ENCODE measurements around the gene CNOT6L. TPM values are rescaled to one million over a fixed set of nuclear protein-coding genes. Genes with fewer than 3 reads are reported as not detected.

The CNOT6L gene
- total RNA-seq, 1 experiment from 2014 or later: 29.4 TPM

DNA sequence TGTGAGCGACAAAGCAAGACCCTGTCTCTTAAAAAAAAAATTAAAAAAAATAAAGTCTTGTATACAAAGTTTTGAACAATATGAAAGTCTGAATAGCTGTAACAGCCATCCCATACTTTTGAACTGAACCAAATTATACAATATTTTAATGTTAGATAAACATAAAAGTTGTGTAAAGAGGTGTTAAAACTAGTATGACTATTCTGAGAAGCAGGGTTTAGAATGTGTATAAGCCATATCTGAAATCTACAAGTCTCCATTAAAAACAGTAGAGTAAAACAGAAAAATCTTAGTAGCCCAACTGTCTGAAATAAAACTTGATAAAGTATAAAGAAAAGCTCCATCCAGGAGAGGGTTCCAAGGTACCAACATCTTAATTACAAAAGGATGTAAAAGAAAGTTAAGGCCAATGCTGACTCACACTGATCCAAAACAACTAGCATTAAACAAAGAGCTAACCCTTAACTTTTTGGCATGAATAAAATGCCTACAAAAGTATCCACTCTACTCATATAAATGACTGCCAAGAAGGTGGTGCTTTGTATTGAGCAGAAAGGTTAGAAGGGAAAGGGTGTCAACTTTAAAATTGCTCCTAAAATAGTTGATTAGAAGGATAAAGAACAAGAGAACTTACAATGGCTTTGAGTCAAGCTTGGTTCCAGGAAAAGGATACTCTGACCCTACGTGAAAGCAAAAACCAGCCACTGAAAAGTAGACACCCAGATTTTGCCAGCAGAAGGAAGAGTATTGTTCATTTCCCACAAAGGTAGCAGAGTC, 18.5 kb downstream of the CNOT6L start (continued):
- TF ChIP-seq, protein P1, sequence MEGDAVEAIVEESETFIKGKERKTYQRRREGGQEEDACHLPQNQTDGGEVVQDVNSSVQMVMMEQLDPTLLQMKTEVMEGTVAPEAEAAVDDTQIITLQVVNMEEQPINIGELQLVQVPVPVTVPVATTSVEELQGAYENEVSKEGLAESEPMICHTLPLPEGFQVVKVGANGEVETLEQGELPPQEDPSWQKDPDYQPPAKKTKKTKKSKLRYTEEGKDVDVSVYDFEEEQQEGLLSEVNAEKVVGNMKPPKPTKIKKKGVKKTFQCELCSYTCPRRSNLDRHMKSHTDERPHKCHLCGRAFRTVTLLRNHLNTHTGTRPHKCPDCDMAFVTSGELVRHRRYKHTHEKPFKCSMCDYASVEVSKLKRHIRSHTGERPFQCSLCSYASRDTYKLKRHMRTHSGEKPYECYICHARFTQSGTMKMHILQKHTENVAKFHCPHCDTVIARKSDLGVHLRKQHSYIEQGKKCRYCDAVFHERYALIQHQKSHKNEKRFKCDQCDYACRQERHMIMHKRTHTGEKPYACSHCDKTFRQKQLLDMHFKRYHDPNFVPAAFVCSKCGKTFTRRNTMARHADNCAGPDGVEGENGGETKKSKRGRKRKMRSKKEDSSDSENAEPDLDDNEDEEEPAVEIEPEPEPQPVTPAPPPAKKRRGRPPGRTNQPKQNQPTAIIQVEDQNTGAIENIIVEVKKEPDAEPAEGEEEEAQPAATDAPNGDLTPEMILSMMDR (IDR thresholded peaks at IDR 0.05 in 2 of 3, conservative IDR thresholded peaks at IDR 0.05 in 1 of 3; ENCODE audit: borderline replicate concordance in 1 of 3, insufficient read depth in 1 of 3, low read depth in 2 of 3, low read length in 2 of 3): no peak
- no peak for TF ChIP-seq MAX (IDR thresholded peaks at IDR 0.05)
- TF ChIP-seq RAD21 (IDR thresholded peaks at IDR 0.05; ENCODE audit: low read depth): no peak
- no peak for TF ChIP-seq SP1 (IDR thresholded peaks at IDR 0.05; ENCODE audit: low read depth)
- TF ChIP-seq, protein P2, sequence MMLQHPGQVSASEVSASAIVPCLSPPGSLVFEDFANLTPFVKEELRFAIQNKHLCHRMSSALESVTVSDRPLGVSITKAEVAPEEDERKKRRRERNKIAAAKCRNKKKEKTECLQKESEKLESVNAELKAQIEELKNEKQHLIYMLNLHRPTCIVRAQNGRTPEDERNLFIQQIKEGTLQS (IDR thresholded peaks at IDR 0.05): no peak
- no peak for TF ChIP-seq EGR1 (IDR thresholded peaks at IDR 0.05; ENCODE audit: low read depth)
- TF ChIP-seq CEBPB (IDR thresholded peaks at IDR 0.05; ENCODE audit: low read depth): no peak

GRCh38 chr4:77800077-77800476, 19.1 kb downstream of the CNOT6L start:
- H3K4me3 ChIP-seq (replicated peaks in 1 of 2; ENCODE audit: low read depth in 1 of 2, low read length in 2 of 2): no peak overlapping the region

More at GRCh38 chr4:77800077-77800476, 19.1 kb downstream of the CNOT6L start:
- Histone ChIP-seq H3K27me3 (ENCODE audit: insufficient read depth, low read length) (no peaks in the 10 kb centered on the region), H3K4me2 (ENCODE audit: low read length) (no peak overlapping the region), H3K9me2 (ENCODE audit: insufficient read depth) (no peaks in the 10 kb centered on the region; the same call in 1 of the 2 replicates), H3K9me3 (ENCODE audit: control insufficient read depth in 1 of 2, insufficient read depth in 1 of 2, low read depth in 1 of 2, low read length in 2 of 2) (no peaks in the 10 kb centered on the region), H3K4me1 (ENCODE audit: control insufficient read depth in 1 of 2, insufficient read depth in 2 of 2, low read length in 2 of 2) (no peaks in the 10 kb centered on the region), H3K79me2 (ENCODE audit: insufficient read depth, low read length) (peaks cover 68% of the 10 kb centered on the region), H3K27ac (ENCODE audit: low read depth, low read length) (no peak overlapping the region), H3K36me3 (ENCODE audit: control insufficient read depth in 1 of 2, insufficient read depth in 2 of 2, low read length in 2 of 2) (no peaks in the 10 kb centered on the region), H2AFZ (ENCODE audit: low read depth, low read length, poor library complexity, severe bottlenecking) (no peak overlapping the region), H3K9ac (ENCODE audit: low read length) (no peak overlapping the region), H4K20me1 (ENCODE audit: insufficient read depth) (no peaks in the 10 kb centered on the region)
- no peak for TF ChIP-seq JUND (IDR thresholded peaks at IDR 0.05)
- no peak for TF ChIP-seq POLR2AphosphoS5 (IDR thresholded peaks at IDR 0.05; ENCODE audit: low read depth, low read length)
- TF ChIP-seq CEBPB (IDR thresholded peaks at IDR 0.05; ENCODE audit: low read depth): no peak
- TF ChIP-seq SIN3A (IDR thresholded peaks at IDR 0.05; ENCODE audit: low read depth): no peak
- no peak for TF ChIP-seq EGR1 (IDR thresholded peaks at IDR 0.05; ENCODE audit: low read depth)
- no peak for TF ChIP-seq ZFX (IDR thresholded peaks at IDR 0.05)
- TF ChIP-seq EZH2phosphoT487 (IDR thresholded peaks at IDR 0.05; ENCODE audit: borderline replicate concordance): no peak
- TF ChIP-seq, protein P2 (IDR thresholded peaks at IDR 0.05): no peak
- TF ChIP-seq, protein P3, sequence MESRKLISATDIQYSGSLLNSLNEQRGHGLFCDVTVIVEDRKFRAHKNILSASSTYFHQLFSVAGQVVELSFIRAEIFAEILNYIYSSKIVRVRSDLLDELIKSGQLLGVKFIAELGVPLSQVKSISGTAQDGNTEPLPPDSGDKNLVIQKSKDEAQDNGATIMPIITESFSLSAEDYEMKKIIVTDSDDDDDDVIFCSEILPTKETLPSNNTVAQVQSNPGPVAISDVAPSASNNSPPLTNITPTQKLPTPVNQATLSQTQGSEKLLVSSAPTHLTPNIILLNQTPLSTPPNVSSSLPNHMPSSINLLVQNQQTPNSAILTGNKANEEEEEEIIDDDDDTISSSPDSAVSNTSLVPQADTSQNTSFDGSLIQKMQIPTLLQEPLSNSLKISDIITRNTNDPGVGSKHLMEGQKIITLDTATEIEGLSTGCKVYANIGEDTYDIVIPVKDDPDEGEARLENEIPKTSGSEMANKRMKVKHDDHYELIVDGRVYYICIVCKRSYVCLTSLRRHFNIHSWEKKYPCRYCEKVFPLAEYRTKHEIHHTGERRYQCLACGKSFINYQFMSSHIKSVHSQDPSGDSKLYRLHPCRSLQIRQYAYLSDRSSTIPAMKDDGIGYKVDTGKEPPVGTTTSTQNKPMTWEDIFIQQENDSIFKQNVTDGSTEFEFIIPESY (IDR thresholded peaks at IDR 0.05; ENCODE audit: extremely low read depth, insufficient replicate concordance, low read length): no peak
- TF ChIP-seq CBX3 (IDR thresholded peaks at IDR 0.05; ENCODE audit: low read depth): no peak
- intact Hi-C loops (cut with micrococcal nuclease): no loop called here
- CTCF ChIA-PET: no interaction called here
- ATAC-seq (no peak), DNase-seq (ENCODE audit: low read depth, low spot score) (no peak)
- POLR2A ChIA-PET: interaction anchor here (1.2 kb wide), 1 partner anchor 63 kb away, joined by 3 read pairs; the partner anchor contains the start of gene MRPL1
- no TSS peak for BruUV-seq (replicated peaks)
- RAD21 ChIA-PET (ENCODE audit: low non-redundant PET in 1 of 2, low total read pairs in 2 of 2, uncharacterized antibody in 2 of 2, unreplicated experiment in 2 of 2): no interaction called here

All from HCT116 (cell line).